ENCODE data around the gene AGT.
"Not testable (repeated sequence)": the region's sequence is repeated elsewhere in the genome, so short reads cannot be mapped to it uniquely, and the experiment has no call there.

The AGT gene

GRCh38 chr1:230744382-230744781, 30.5 kb upstream of the AGT start:
- no peak for DNase-seq (ENCODE audit: low read depth in 2 of 2)

GRCh38 chr1:230743899-230744298, 30.0 kb upstream of the AGT start:
- no peak for DNase-seq (ENCODE audit: low read depth in 2 of 2)

GRCh38 chr1:230739564-230740290, 25.8 kb upstream of the AGT start:
- no peak for DNase-seq (ENCODE audit: low read depth in 2 of 2)

- no peak for DNase-seq (ENCODE audit: low read depth in 2 of 2)
Observed at GRCh38 chr1:230737622-230738262, 23.8 kb upstream of the AGT start.

- DNase-seq (ENCODE audit: low read depth in 2 of 2): no peak
Observed at GRCh38 chr1:230735447-230735846, 21.5 kb upstream of the AGT start.

- DNase-seq (ENCODE audit: low read depth in 2 of 2): no peak
Observed at GRCh38 chr1:230730977-230731376, 17.1 kb upstream of the AGT start.

DNA sequence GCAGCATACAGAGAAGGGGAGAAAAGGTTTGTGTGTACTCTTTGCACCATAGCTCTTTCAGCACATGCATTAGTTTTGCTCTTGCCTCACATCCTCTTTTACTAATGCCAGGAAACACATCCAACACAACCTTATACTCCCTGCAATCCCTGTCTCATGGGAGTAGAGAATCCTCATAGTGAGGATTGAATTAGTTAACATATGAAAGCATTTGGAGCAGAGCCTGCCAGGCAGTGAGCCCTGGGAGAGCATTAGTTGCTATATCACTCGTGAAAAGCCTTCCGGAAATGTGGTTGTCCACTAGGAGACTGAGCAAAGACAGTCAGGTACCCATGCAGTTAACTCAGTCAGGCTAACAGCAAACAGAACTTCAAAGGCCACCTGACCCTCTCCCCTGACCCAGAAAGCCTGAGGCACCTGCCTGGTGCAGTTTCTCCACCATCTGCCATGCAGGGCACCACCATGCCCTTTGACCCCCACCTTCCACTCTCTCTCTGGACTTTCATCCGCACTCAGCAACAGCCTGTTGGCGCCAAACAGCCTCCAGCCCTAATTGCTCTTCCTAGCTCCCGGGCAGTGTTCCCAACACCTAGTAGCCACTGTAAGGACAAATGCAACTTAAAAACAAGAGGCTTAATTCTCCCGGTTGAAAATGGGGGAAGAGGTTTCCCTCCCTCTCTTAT, 14.9 kb upstream of the AGT start:
- no peak for DNase-seq (ENCODE audit: low read depth in 2 of 2)

DNA sequence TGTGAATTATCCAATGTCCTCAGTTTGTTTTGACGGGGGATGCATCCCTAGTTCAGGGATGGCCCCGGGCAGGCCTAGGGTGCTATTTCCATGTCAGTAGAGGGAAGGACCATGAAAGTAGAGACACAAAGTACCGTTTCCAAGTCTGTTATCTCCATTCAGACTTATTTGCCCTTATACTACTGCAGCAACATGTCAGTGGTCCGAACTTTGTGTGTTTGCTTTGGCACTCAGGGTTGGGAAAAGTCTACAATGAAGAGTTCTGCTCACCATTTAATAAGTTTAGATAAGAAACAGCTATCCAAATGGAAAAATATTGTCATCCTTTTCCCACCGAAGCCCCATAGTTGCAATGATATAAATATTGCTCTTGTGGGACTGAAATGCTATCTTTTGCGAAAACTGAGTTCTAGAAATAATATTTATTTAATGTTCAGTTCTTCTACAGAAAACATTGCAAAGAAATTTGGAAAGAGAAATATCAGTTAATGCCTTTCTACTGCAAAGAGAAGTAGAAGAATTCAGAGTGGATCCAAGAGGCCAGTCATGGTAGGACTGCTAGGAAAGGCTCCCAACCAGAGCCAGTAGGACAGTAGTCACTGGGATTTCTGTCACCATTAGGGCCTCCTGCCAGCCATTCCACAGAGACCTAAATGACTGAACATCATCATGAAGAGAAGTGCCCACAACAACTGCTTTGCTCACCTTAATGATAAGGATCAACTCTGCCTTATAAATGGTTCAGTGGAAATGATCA, 11.5 kb upstream of the AGT start:
- no peak for DNase-seq (ENCODE audit: low read depth in 2 of 2)

DNA sequence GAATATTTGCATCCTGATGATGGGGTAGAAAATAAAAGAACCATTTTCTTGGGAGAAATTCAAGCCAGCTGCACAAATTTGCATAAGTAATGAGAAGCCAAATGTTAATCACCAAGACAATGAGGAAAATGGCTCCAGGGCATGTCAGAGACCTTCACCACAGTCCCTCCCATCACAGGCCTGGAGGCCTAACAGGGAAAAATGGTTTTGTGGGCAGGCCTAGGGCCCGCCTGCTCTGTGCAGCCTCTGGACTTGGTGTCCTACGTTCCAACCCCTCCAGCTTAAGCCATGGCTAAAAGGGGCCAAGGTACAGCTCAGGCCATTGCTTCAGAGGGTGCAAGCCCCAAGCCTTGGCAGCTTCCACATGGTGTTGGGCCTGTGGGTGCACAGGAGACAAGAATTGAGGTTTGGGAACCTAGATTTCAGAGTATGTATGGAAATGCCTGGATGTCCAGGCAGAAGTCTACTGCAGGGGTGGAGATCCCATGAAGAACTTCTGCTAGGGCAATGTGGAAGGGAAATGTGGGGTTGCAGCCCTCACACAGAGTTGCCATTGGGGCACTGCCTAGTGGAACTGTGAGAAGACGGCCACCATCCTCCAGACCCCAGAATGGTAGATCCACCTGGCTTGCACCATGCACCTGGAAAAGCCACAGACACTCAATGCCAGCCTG, 8.1 kb upstream of the AGT start:
- not testable (repeated sequence) for DNase-seq (ENCODE audit: low read depth in 2 of 2)

DNA sequence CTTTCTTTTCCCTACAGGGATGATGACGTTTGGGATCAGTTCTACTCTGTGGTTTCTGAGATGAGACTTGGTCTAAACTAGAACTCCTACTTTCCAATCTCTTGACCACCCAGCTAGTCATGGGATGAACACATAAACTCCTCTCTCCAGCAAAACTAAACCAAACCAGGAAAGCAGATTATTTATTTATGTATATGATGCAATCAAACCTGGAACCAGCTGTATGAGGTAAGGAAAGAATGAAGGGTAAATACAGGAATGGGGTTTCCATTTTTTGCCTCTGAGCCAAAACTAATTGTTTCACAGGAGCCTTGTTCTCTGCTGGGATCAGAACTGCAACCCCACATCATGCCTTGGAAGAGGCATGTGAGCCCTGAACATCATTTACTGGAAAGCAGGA, 3.3 kb upstream of the AGT start:
- DNase-seq (ENCODE audit: low read depth in 2 of 2): no peak

DNA sequence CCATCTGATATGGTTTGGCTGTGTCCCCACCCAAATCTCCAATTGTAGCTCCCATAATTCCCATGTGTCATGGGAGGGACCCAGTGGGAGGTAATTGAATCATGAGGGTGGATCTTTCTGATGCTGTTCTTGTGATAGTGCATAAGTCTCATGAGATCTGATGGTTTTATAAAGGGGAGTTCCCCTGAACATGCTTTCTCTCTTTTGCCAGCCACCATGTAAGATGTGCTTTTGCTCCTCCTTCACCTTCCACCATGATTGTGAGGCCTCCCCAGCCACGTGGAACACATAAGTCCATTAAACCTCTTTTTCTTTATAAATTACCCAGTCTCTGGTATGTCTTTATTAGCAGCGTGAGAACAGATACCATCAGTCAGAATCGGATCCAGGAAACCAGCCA, 2.5 kb upstream of the AGT start:
- not testable (repeated sequence) for DNase-seq (ENCODE audit: low read depth in 2 of 2)

- no peak for DNase-seq (ENCODE audit: low read depth in 2 of 2)
Observed at GRCh38 chr1:230715510-230715909, 1.6 kb upstream of the AGT start.

DNA sequence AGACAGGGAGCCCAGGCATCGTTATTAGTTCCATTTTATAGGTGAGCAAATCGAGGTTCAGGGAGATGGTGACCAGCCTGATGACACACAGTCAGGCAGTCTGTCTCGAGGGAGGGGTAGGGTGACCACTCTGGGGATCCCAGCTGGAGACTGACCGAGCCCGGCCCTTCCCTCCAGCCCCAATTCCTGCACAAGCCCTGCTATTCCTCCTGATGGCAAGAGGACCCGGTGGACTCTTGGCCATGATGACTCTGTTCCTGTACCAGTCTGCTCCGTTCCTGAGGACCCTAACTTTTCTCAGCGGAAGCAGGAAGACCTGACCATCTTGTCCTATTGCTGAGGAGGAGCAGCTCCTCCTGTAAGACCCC, 391 bp downstream of the AGT start:
- no peak for DNase-seq (ENCODE audit: low read depth in 2 of 2)

- DNase-seq (ENCODE audit: low read depth in 2 of 2): no peak
Observed at GRCh38 chr1:230713138-230713537, 784 bp downstream of the AGT start.

DNA sequence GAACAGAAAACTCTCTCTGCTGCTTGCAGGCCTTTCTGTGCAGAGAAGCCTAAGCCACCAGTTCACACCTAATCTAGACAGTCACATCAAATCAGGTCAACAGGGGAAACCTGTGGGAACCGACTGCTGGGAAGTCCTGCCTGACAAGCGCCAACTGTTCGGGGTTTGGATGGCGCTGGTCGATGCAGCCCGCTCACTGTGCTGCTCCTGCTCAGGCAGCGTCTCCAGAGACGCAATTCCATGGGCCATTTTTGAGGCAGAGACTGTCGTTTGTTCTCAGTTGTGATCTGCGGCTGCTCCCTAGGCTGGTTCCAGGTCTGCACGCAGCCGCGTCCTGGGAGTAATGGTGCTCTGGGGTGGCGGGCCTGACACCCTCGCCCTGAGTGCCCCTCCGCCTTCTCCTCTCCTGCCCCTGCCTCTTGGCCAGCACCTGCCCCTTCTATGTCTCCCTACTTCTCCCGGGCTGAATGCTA, 1.4 kb downstream of the AGT start:
- DNase-seq (ENCODE audit: low read depth in 2 of 2): no peak

- DNase-seq (ENCODE audit: low read depth in 2 of 2): no peak
Observed at GRCh38 chr1:230711245-230711644, 2.7 kb downstream of the AGT start.

GRCh38 chr1:230710543-230710904, 3.4 kb downstream of the AGT start:
- no peak for DNase-seq (ENCODE audit: low read depth in 2 of 2)

DNA sequence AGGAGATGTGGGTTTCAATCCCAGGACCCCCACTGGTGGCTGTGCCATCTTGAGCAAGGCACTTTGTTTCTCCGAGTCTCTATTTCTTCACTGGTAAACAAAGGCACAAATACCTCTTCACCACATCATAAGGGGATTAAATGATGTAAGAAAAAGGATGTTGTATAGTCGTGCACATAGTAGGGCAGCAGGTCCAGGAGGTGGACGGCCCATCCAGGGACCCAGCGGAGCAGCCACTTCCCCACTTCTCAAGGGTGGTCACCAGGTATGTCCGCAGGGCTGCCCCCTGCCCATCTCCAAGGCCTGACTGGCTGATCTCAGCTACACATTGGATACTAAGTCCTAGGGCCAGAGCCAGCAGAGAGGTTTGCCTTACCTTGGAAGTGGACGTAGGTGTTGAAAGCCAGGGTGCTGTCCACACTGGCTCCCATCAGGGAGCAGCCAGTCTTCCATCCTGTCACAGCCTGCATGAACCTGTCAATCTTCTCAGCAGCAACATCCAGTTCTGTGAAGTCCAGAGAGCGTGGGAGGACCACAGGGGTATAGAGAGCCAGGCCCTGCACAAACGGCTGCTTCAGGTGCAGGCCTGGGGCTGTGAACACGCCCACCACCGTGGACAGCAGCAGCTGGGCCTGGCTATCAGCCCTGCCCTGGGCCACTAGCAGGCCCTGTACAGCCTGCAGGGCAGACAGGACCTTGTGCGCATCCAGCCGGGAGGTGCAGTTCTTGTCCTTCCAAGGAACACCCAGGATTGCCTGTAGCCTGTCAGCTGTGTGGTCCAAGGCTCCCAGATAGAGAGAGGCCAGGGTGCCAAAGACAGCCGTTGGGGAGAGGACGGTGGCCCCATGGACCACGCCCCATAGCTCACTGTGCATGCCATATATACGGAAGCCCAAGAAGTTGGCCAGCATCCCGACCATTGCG, 4.0 kb downstream of the AGT start:
- DNase-seq (ENCODE audit: low read depth in 2 of 2): no peak

GRCh38 chr1:230708631-230709580, 5.0 kb downstream of the AGT start:
- DNase-seq (ENCODE audit: low read depth in 2 of 2): no peak
